Gastrocnemius medialis (tissue), 4 donors: ENCODE results near the gene CHGA. TPM values are rescaled to one million over a fixed set of nuclear protein-coding genes. Genes with fewer than 3 reads are reported as not detected.

Source experiments
- ATAC-seq, 2 donors: fragments of 150-250 bp; one replicate each; pipeline ENCODE4 v1.9.1; 2016
- DNase-seq, 2 donors: peaks; one replicate each; pipeline ENCODE4 v3.0.0-alpha.2; 2019
- H3K27ac ChIP-seq, 4 donors: fragments of 200-600 bp; sonication (generic); 1 replicate in 1 of 4; 2 replicates in 3 of 4; pipeline ENCODE4 v1.5.1; 2016 to 2018; ENCODE audit warnings: mild to moderate bottlenecking in 2 of 4, moderate library complexity in 1 of 4
- H3K27me3 ChIP-seq, 3 donors: fragments of 200-600 bp; sonication (generic) in 2 of 3; 1 replicate in 1 of 3; 2 replicates in 2 of 3; pipeline versions ENCODE4 v1.5.1 to v1.6.0; 2016 to 2019; ENCODE audit warnings: mild to moderate bottlenecking in 1 of 3, moderate library complexity in 1 of 3
- H3K36me3 ChIP-seq, 2 donors: fragments of 200-600 bp; sonication (generic) in 1 of 2; one replicate each; pipeline ENCODE4 v1.5.1; 2017 to 2018
- H3K4me1 ChIP-seq, 2 donors: fragments of 200-600 bp; sonication (generic) in 1 of 2; one replicate each; pipeline ENCODE4 v1.5.1; 2016 to 2017; ENCODE audit warnings: mild to moderate bottlenecking in 2 of 2
- H3K4me3 ChIP-seq, 4 donors: fragments of 200-600 bp; sonication (generic) in 3 of 4; 1 replicate in 1 of 4; 2 replicates in 3 of 4; pipeline ENCODE4 v1.5.1; 2016 to 2019; ENCODE audit warnings: mild to moderate bottlenecking in 2 of 4
- H3K9me3 ChIP-seq, 3 donors: fragments of 200-600 bp; sonication (generic) in 2 of 3; 1 replicate in 1 of 3; 2 replicates in 2 of 3; pipeline ENCODE4 v1.5.1; 2016 to 2019
- CTCF ChIP-seq, 5 experiments: fragments of 450-650 bp in 3 of 5; fragments of 200-600 bp in 2 of 5; sonication (generic) in 2 of 5; IDR thresholded peaks in 4 of 5; conservative IDR thresholded peaks in 1 of 5; 1 replicate in 4 of 5; 2 replicates in 1 of 5; pipeline ENCODE4 v1.5.1; 2016 to 2019; ENCODE audit warnings: antibody characterized with exemption in 5 of 5, mild to moderate bottlenecking in 3 of 5, moderate library complexity in 3 of 5
- POLR2A ChIP-seq, 2 donors: fragments of 450-650 bp; IDR thresholded peaks; one replicate each; pipeline ENCODE4 v1.6.1; 2017; ENCODE audit warnings: antibody characterized with exemption in 2 of 2, mild to moderate bottlenecking in 2 of 2, moderate library complexity in 2 of 2
- in situ Hi-C, 4 donors: fragments of 200-750 bp; cut with MboI; loops; one replicate each; pipeline versions ENCODE4 v1.15.0 to v1.8.0; 2017; ENCODE audit warnings: low sequenced_read_pairs in 4 of 4
- intact Hi-C: fragments of 100-400 bp; cut with DNase I; formaldehyde crosslinking; loops from one replicate; pipeline ENCODE4 v1.15.1; 2023; ENCODE audit warnings: low total_unique reads
- total RNA-seq, 4 donors: library from RNA; depleted of rRNA; stranded (reverse); fragments of >200 nt; gene quantifications; one replicate each; pipeline versions ENCODE4 v1.1.0 to v1.2.3, GENCODE V29; 2016

Gene CHGA
- total RNA-seq, 4 donors from 2014 or later: 0.22 to 0.25 TPM; not detected in 2

GRCh38 chr14:92960706-92961566, 38.0 kb downstream of the CHGA start:
- no peak overlapping the region for H3K4me3 ChIP-seq
- H3K27me3 ChIP-seq: no peaks in the 10 kb centered on the region
- TF ChIP-seq CTCF (IDR thresholded peaks at IDR 0.05 in 4 of 5, conservative IDR thresholded peaks at IDR 0.05 in 1 of 5) (no peak), POLR2A (IDR thresholded peaks at IDR 0.05) (no peak)
- H3K9me3 ChIP-seq: no peaks in the 10 kb centered on the region
- H3K4me1 ChIP-seq: no peaks in the 10 kb centered on the region
- DNase-seq (no peak), ATAC-seq (no peak)
- intact Hi-C loops: no loop called here
- peaks cover 0 to 9% of the 10 kb centered on the region in 2 donors for H3K36me3 ChIP-seq
- H3K27ac ChIP-seq: no peak overlapping the region
- in situ Hi-C loops: no loop called here

- no peaks in the 10 kb centered on the region for H3K27me3 ChIP-seq
- in situ Hi-C loops (no loop called here), intact Hi-C loops (no loop called here)
- H3K4me3 ChIP-seq: no peak overlapping the region
- H3K27ac ChIP-seq: no peak overlapping the region
- H3K36me3 ChIP-seq: peaks cover 0 to 9% of the 10 kb centered on the region in 2 donors
- no peaks in the 10 kb centered on the region for H3K4me1 ChIP-seq
- no peaks in the 10 kb centered on the region for H3K9me3 ChIP-seq
- ATAC-seq (no peak), DNase-seq (no peak)
- TF ChIP-seq CTCF (IDR thresholded peaks at IDR 0.05 in 4 of 5, conservative IDR thresholded peaks at IDR 0.05 in 1 of 5): no peak
- TF ChIP-seq POLR2A (IDR thresholded peaks at IDR 0.05): no peak
Measured at GRCh38 chr14:92961567-92961855, 38.6 kb downstream of the CHGA start.

GRCh38 chr14:92962031-92962830, 39.3 kb downstream of the CHGA start:
- intact Hi-C loops: no loop called here
- no peak for TF ChIP-seq POLR2A (IDR thresholded peaks at IDR 0.05)
- TF ChIP-seq CTCF (IDR thresholded peaks at IDR 0.05 in 4 of 5, conservative IDR thresholded peaks at IDR 0.05 in 1 of 5): no peak
- Histone ChIP-seq H3K27ac (no peak overlapping the region), H3K4me1 (no peaks in the 10 kb centered on the region), H3K4me3 (no peak overlapping the region), H3K27me3 (no peaks in the 10 kb centered on the region), H3K9me3 (no peaks in the 10 kb centered on the region), H3K36me3 (peaks cover 0 to 9% of the 10 kb centered on the region in 2 donors)
- in situ Hi-C loops: no loop called here
- ATAC-seq (no peak), DNase-seq (no peak)

GRCh38 chr14:92962831-92963095, 39.8 kb downstream of the CHGA start:
- H3K36me3 ChIP-seq: peaks cover 0 to 6% of the 10 kb centered on the region in 2 donors
- DNase-seq (no peak), ATAC-seq (no peak)
- no peak overlapping the region for H3K4me3 ChIP-seq
- no peaks in the 10 kb centered on the region for H3K9me3 ChIP-seq
- intact Hi-C loops (no loop called here), in situ Hi-C loops (no loop called here)
- TF ChIP-seq POLR2A (IDR thresholded peaks at IDR 0.05) (no peak), CTCF (IDR thresholded peaks at IDR 0.05 in 4 of 5, conservative IDR thresholded peaks at IDR 0.05 in 1 of 5) (no peak)
- H3K4me1 ChIP-seq: no peaks in the 10 kb centered on the region
- H3K27me3 ChIP-seq: no peaks in the 10 kb centered on the region
- no peak overlapping the region for H3K27ac ChIP-seq
